GM12801 (cell line): ENCODE data around the gene DEFB131B.
"Not testable (repeated sequence)": the region's sequence is repeated elsewhere in the genome, so short reads cannot be mapped to it uniquely, and the experiment has no call there.

ENCODE experiments used
- CTCF ChIP-seq: IDR thresholded peaks from one replicate; pipeline ENCODE4 v1.5.1; 2011; ENCODE audit warnings: control low read depth; ENCODE audit not compliant: insufficient read length; ENCODE audit errors: extremely low read depth

The DEFB131B gene, protein sequence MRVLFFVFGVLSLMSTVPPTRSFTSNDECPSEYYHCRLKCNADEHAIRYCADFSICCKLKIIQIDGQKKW

GRCh38 chr11:71878059-71878458 lies at the start of gene DEFB131B:
DEFB131B (plus strand) TSS chr11:71878453; CDS start chr11:71878453, 0 bp downstream.
- not testable (repeated sequence) for TF ChIP-seq CTCF

DNA sequence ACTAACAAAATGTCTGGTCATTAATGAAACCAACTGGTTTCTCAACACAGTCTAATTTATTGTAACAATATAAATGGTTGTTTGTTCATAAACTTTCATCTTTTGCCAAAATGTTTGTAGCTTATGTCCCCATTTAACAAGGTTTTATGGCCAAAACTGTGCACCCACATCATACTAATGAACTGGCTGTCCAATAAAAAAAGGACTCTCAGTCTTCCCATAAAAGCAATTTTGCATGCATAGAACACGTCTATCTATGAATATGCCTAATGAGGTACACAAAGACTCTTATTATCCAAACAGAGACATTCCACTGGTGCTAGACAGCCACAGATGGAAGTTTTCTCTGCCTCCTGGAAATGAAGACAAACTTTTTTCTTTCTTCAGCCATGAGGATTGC lies 45.4 kb upstream of the DEFB131B start, which contains the start of gene DEFB108B:
TSS of gene DEFB108B (plus strand) at position 390 of the 400 bp plus-strand sequence. CDS start at position 390, 0 bp downstream.
- not testable (repeated sequence) for TF ChIP-seq CTCF

- TF ChIP-seq CTCF: no peak
These were observed 34.4 kb upstream of the DEFB131B start for GRCh38 chr11:71843858-71844257.

DNA sequence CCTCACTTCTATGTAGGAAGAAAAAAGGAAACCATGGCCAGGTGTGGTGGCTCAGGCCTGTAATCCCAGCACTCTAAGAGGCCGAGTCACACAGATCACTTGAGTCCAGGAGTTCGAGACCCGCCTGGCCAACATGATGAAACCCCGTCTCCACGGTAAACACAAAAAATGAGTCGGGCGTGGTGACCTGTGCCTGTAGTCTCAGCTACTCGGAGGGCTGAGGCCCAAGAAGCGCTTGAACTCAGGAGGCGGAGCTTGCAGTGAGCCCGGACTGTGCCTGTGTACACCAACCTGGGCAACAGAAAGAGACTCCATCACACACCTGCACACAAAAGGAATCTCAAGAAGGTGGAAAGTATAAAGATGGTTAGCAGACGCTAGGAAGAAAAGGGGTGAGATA lies 17.7 kb downstream of the DEFB131B start:
- no peak for TF ChIP-seq CTCF

DNA sequence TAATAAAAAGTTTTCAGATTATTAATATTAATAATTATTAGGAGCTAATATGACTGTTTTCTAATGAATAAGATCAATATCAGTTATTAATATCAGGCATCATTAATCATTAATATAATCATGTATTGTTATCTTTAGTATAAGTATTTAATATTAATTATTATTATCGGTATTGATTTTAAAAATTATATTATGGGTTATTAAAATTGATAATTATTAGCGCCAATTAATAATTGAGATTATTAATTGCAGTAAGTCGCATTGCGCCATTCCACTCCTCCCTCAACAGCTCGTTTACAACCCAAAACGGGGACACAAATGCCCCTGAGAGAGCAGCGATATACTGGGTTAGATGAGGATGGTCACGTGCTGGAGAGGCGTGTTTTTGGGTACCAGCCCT lies 30.0 kb downstream of the DEFB131B start:
- TF ChIP-seq CTCF: no peak

- TF ChIP-seq CTCF: no peak
These were observed 35.7 kb downstream of the DEFB131B start for GRCh38 chr11:71913756-71914526.

DNA sequence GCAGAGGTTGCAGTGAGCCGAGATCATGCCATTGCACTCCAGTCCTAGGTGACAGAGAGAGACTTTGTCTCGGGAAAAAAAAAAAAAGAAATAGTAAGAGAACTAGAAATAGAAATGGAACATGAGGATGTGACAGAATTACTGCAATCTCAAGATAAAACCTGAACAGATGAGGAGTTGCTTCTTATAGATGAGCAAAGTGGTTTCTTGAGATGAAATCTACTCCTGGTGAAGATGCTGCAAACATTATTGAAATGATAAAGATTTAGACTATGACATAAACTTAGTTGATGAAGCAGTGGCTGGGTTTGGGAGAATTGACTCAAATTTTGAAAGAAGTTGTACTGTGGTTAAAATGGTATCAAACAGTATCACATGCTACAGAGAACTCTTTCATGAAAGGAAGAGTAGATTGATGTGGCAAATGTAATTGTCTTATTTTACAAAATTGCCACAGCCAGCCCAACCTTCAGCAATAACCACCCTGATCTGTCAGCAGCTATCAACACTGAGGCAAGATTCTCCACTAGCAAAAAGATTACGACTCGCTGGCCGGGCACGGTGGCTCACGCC lies 36.5 kb downstream of the DEFB131B start:
- no peak for TF ChIP-seq CTCF
